TTC549 (cell line): ENCODE measurements around the gene TTC9.
"Not testable (repeated sequence)": the region's sequence is repeated elsewhere in the genome, so short reads cannot be mapped to it uniquely, and the experiment has no call there.

Source experiments
- FAIRE-seq: peaks from 2 replicates; lab custom pipeline; 2012; peaks lifted over from hg19 to GRCh38; lab: Jason Lieb, UNC

Gene TTC9

GRCh38 chr14:70680748-70681147, 39.0 kb downstream of the TTC9 start:
- no peak for FAIRE-seq

- FAIRE-seq = no peak
Observed at GRCh38 chr14:70683983-70684382, 42.3 kb downstream of the TTC9 start.

- no peak for FAIRE-seq
Observed at GRCh38 chr14:70685474-70686197, 43.9 kb downstream of the TTC9 start.

- FAIRE-seq = no peak
Observed at GRCh38 chr14:70692210-70692609, 50.5 kb downstream of the TTC9 start.

DNA sequence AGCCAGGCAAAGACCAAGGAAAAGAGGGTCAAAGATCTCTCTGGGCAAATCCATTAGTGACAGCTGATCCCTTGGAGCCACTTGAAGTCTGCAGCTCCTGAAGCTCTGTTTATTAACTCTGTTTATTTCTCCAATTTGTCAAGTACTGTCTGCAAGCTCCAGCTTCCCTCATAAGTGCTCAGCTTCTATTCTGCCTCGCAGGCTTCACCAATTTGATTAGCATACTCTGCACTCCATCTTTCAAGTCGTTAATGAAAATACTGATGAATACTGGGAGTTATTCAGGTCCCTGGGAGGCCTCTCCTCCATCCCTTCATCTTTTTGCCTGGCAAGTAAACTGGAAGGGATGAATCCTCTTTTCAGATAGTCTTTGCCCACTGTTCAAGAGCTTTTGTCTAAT, 54.3 kb downstream of the TTC9 start:
- no peak for FAIRE-seq

DNA sequence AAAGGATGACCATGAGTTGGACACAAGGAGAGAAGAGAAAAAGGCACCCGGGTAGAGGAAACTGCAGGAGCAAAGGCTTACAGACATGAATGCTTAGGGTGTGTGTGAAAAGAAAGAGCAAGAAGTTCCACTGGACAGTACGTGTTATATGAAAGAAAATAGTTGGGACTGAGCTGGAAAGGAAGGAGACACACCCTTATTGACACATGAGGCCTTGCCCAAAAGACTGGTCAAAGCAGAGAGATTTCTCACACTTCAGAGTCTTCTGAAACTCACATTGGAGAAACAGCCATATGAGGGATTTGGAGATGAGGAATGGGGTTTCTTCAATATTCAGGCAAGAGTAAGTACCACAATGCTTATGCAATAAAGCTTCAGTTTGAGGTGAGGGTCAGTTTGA, 56.0 kb downstream of the TTC9 start:
- FAIRE-seq = no peak

- no peak for FAIRE-seq
Observed at GRCh38 chr14:70698288-70698687, 56.6 kb downstream of the TTC9 start.

GRCh38 chr14:70699646-70700045, 57.9 kb downstream of the TTC9 start:
- no peak for FAIRE-seq

DNA sequence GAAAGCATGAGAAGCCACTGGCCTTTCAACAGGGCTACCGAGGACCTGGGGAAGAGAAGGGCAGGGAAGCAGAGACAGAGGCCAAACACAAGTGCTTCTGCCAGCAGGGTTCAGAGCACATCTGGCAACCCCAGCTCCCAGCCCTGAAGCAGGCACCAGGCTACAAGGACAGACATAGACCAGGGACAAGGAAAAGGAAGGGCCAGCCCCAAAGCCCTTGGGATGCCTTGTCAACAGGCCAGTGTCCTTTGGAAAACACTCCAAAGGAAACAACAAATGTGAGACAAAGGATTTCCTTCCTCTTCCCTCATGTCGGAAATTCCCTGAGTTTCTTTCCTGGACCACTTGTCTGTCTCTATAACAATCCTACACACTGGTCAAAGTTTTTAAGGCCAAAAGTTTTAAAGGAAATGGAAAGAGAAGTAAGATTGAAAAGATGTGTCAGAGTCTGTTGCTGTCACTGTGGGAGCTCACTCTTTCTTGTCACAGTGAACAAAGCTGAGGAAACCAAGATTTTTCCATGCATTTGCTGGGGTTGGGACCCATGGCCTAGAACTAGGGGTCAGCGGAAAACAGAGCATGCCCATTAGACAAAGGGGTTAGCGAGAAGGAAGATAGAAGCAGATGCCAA, 59.4 kb downstream of the TTC9 start:
- FAIRE-seq = no peak

DNA sequence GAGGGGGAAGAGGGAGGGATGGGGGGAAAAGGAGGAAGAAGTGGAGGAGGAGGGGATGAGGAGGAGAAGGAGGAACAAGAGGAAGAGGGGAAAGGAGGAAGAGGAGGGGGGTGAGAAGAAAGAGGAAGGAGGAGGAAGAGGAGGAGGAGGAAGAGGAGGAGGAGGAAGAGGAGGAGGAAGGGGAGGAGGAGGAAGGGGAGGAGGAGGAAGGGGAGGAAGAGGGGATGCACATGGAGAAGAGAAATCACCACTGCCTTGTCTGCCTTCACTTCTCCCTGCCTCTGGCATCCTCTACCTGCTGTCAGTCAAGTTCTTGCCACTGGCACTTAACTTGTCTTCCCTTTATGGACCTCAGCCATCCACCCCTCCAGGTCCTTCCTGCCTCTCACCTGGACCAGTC, 59.9 kb downstream of the TTC9 start:
- FAIRE-seq = no peak

- FAIRE-seq = no peak
Observed at GRCh38 chr14:70702161-70702560, 60.4 kb downstream of the TTC9 start.

GRCh38 chr14:70703621-70704168, 62.0 kb downstream of the TTC9 start:
- FAIRE-seq = not testable (repeated sequence)

GRCh38 chr14:70704960-70705359, 63.2 kb downstream of the TTC9 start:
- FAIRE-seq = no peak

GRCh38 chr14:70706177-70706576, 64.5 kb downstream of the TTC9 start:
- FAIRE-seq = no peak

DNA sequence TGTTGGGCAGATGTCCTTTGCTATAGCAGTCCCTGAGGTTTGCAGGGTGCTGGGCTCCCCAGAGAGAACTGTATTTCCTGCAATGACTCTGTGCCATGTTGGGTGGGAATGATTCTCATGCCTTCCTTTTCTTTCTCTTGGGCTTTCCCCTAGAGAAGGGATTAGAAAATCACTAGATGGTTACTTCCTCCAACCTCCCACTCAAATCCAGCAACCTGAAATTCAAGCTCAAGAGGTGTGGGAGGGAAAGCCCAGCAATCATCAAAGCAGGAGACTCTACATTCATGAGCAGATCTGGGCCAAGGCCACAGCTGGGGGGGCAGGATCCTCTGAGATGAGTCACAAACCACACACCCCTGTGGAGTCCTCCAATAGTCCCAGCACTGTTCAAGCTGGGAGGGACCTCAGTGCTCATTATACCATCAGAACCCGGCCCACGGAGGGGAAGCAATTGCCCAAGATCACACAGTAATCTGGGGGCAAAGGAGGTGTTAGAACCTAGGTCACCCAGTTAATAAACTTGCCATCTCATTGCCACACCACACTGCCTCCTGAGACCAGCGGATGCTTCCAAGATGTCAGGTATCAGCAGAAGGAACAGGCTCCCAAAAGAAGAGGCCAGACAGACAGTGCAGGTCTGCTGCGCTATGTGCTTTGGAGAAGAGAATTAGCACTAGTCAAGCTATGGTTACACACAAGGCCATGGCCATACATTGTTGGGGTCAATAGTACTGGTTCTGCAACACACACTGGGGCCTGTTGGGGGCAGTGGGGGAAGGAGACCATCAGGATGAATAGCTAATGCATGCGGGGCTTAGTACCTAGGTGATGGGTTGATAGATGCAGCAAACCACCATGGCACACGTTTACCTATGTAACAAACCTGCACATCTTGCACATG, 65.7 kb downstream of the TTC9 start:
- FAIRE-seq = no peak

DNA sequence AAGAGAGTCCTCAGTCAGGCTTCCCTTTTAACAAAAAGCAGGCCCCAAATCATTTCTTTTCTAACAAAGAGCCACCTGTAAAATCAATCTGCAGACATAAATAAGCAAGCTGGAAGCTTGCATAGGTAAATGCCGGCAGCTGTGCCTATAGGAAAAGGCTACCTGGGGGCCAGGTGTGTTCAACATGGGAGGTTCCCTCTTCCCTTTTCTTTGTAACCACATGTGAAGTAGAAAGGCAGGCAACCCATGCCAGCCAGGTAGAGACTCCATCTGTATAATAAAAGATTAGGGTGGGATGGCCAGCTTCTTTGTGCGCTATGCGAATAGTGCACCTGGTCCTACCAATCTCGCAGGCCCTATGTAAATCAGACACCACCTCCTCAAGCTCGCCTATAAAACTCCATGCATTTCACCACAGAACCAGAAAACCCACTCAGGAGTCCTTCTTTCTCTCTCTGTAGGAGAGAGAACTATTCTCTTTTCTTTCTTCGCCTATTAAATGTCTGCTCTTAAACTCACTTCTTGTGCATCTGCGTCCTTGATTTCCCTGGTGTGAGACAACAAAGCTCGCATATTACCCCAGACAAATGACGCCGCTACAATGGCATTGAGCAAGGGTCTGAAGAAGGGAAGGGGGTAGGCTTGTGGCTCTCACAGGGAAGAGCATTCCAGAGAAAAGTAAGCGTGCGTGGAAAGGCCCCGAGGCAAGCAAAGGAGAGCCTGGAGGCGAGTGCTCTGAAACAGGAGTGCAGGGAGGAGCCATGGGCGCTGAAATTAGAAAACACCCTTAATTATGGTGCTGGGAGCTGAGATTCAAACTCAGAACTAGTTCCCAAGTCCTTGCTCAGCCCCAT, 67.2 kb downstream of the TTC9 start:
- FAIRE-seq = no peak

GRCh38 chr14:70709726-70710382, 68.1 kb downstream of the TTC9 start:
- no peak for FAIRE-seq

DNA sequence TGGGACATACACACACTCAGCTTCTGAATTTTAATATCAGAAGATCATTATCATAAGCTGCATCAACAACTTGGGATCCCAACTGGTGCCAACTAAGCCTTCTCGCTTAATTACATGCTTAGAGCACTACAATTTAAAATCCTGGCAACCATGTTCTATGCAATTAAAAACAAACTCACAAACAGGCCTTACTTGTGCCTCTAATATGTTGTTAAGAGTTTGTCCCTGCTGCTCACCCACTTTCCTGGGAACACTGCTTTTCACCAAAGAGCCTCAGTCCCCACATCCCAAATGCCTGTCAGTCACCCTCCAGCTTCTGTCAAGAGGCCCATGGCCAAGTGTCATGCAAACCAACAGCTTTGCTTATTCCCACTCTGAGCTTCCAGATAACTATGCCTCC, 69.7 kb downstream of the TTC9 start:
- no peak for FAIRE-seq

DNA sequence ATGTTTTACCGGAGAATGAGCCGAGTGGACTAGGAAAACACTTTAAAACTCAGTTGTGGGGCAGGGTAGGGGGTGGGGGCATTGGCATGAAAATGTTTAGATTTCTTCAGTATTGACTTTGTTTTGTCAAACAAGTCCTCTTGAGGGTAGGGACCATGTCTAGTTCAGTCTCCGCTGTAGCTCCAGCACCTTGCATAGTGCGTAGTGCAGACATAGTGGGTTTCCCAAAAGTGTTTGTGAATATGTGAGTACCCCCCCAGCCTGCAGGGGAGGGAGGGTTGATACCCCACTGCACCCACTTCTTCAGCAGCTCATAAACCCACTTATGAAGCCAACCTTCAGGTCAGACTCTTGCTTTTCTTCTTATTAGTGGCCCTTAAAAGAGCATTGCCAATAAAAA, 71.4 kb downstream of the TTC9 start:
- FAIRE-seq = no peak

DNA sequence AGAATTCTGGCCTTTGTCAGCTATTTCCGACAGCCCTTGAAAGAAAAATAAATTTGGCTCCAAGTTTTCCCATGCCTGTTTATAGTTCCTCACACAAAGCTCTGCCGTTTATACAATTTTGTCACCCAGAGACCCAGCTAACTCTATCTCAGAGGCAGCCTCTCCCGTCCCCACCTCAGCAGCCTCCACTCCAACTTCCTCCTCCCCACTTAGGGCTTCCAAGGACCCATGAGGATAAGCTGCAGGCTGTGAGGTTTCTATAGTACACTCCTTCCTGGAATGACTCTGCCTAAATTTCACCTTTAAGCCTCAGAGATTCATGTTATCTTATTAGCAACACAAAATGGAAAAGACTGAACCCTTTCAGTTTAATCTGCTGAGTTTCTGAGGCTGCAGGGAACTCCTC, 71.8 kb downstream of the TTC9 start:
- FAIRE-seq = no peak

- FAIRE-seq = peak; percentile 63
Observed at GRCh38 chr14:70714055-70714550, 72.4 kb downstream of the TTC9 start.
